IMR-90 (cell line): ENCODE results near the gene NOL12. TPM values are rescaled to one million over a fixed set of nuclear protein-coding genes. Genes with fewer than 3 reads are reported as not detected.
A peak's percentile ranks its signal among the peaks of the same experiment; 100 is the strongest.

Source experiments
- ATAC-seq: fragments of 200-7000 bp; cut with Tn5 transposase; 2 replicates; pipeline ENCODE4 v1.9.1; 2020; ENCODE audit warnings: low read depth, mild to moderate bottlenecking, moderate library complexity
- BruUV-seq: library from RNA; stranded (reverse); fragments of 400-500 nt; replicated peaks from 2 replicates; lab custom pipeline; 2021; lab: Mats Ljungman, UMichigan
- CTCF ChIA-PET: fragments of 300-600 bp; formaldehyde crosslinking; extraction: SDS; loops from one replicate; lab custom pipeline; 2021; ENCODE audit warnings: antibody characterized with exemption; lab: Yijun Ruan, JAX
- POLR2A ChIA-PET: fragments of 300-600 bp; sonication (Branson Sonifier 250); formaldehyde crosslinking; loops from one replicate; lab custom pipeline; 2022; ENCODE audit warnings: antibody characterized with exemption; ENCODE audit not compliant: unreplicated experiment; lab: Charles Lee
- DNase-seq: peaks from one replicate; pipeline ENCODE4 v3.0.0; 2013
- H2AFZ ChIP-seq: replicated peaks from 2 replicates; pipeline ENCODE3; 2013; ENCODE audit warnings: low read length, mild to moderate bottlenecking; ENCODE audit not compliant: poor library complexity
- H2AK5ac ChIP-seq: 2 replicates; pipeline ENCODE4 v1.6.1; 2013; ENCODE audit warnings: low read depth, low read length, inconsistent platforms
- H2AK9ac ChIP-seq: replicated peaks from 2 replicates; pipeline ENCODE3; 2013; ENCODE audit warnings: mild to moderate bottlenecking, low read depth, low read length, moderate library complexity; ENCODE audit not compliant: poor library complexity
- H2BK120ac ChIP-seq: 2 replicates; pipeline ENCODE4 v1.6.1; 2013; ENCODE audit warnings: low read depth, low read length, inconsistent platforms
- H2BK15ac ChIP-seq: 3 replicates; pipeline ENCODE4 v1.6.1; 2013; ENCODE audit warnings: low read depth, low read length, inconsistent platforms
- H2BK20ac ChIP-seq: 2 replicates; pipeline ENCODE4 v1.6.1; 2013; ENCODE audit warnings: low read depth, mild to moderate bottlenecking, inconsistent platforms, low read length, moderate library complexity
- H2BK5ac ChIP-seq: 2 replicates; pipeline ENCODE4 v1.6.1; 2013; ENCODE audit warnings: mild to moderate bottlenecking, low read depth, low read length, inconsistent platforms; ENCODE audit not compliant: poor library complexity, severe bottlenecking
- H3K14ac ChIP-seq: replicated peaks from 2 replicates; pipeline ENCODE4 v1.6.1; 2013; ENCODE audit warnings: low read depth, low read length, inconsistent platforms
- H3K18ac ChIP-seq: 2 replicates; pipeline ENCODE4 v1.6.1; 2013; ENCODE audit warnings: low read depth, low read length, control low read depth
- H3K23ac ChIP-seq: 2 replicates; pipeline ENCODE4 v1.6.1; 2013; ENCODE audit warnings: low read depth, low read length, inconsistent platforms
- H3K27ac ChIP-seq: 2 replicates; pipeline ENCODE4 v1.5.1; 2013; ENCODE audit warnings: mild to moderate bottlenecking, control low read depth, low read length; ENCODE audit not compliant: insufficient read depth
- H3K27me3 ChIP-seq: 2 replicates; pipeline ENCODE4 v1.6.1; 2013; ENCODE audit warnings: low read length; ENCODE audit not compliant: control insufficient read depth, insufficient read depth
- H3K36me3 ChIP-seq: 2 replicates; pipeline ENCODE4 v1.6.1; 2013; ENCODE audit warnings: low read length, mixed read lengths; ENCODE audit not compliant: control insufficient read depth, insufficient read depth
- H3K4ac ChIP-seq: 2 replicates; pipeline ENCODE4 v1.6.1; 2013; ENCODE audit warnings: low read depth, low read length, inconsistent platforms
- H3K4me1 ChIP-seq: 2 replicates; pipeline ENCODE4 v1.6.1; 2013; ENCODE audit warnings: low read length, mixed read lengths; ENCODE audit not compliant: control insufficient read depth, insufficient read depth
- H3K4me2 ChIP-seq: 2 replicates; pipeline ENCODE4 v1.6.1; 2013; ENCODE audit warnings: low read depth, mild to moderate bottlenecking, control low read depth, low read length, moderate library complexity
- H3K4me3 ChIP-seq: 2 replicates; pipeline ENCODE4 v1.5.1; 2013; ENCODE audit warnings: low read depth, mild to moderate bottlenecking, control low read depth, low read length, moderate library complexity; ENCODE audit not compliant: insufficient read depth
- H3K56ac ChIP-seq: 2 replicates; pipeline ENCODE4 v1.6.1; 2013; ENCODE audit warnings: low read length, inconsistent platforms; ENCODE audit not compliant: insufficient read depth; ENCODE audit errors: extremely low read depth
- H3K79me1 ChIP-seq, 2 experiments: 2 replicates each; pipeline ENCODE4 v1.6.1; 2013; ENCODE audit warnings: low read length in 2 of 2, inconsistent platforms in 1 of 2, low read depth in 1 of 2
- H3K9ac ChIP-seq: 2 replicates; pipeline ENCODE4 v1.6.1; 2013; ENCODE audit warnings: low read depth, low read length, control low read depth
- H3K9me1 ChIP-seq: 2 replicates; pipeline ENCODE4 v1.6.1; 2013; ENCODE audit warnings: low read length, inconsistent platforms; ENCODE audit not compliant: insufficient read depth
- H3K9me3 ChIP-seq: 2 replicates; pipeline ENCODE4 v1.6.1; 2013; ENCODE audit warnings: low read length; ENCODE audit not compliant: control insufficient read depth, insufficient read depth
- H4K20me1 ChIP-seq: 2 replicates; pipeline ENCODE4 v1.6.1; 2013; ENCODE audit warnings: low read length, inconsistent platforms; ENCODE audit not compliant: insufficient read depth
- H4K5ac ChIP-seq: 2 replicates; pipeline ENCODE4 v1.6.1; 2013; ENCODE audit warnings: mild to moderate bottlenecking, low read depth, low read length, control low read depth
- H4K8ac ChIP-seq, 2 experiments: 2 replicates each; pipeline ENCODE4 v1.6.1; 2013; ENCODE audit warnings: low read depth in 2 of 2, low read length in 2 of 2, control low read depth in 1 of 2, inconsistent platforms in 1 of 2
- H4K91ac ChIP-seq: 2 replicates; pipeline ENCODE4 v1.6.1; 2013; ENCODE audit warnings: low read depth, low read length, inconsistent platforms; ENCODE audit not compliant: insufficient read depth
- BHLHE40 ChIP-seq: fragments of 150-350 bp; IDR thresholded peaks from 2 replicates; pipeline ENCODE4 v1.6.1; 2016; ENCODE audit warnings: mild to moderate bottlenecking, low read depth, low read length
- CEBPB ChIP-seq: IDR thresholded peaks from 2 replicates; pipeline ENCODE4 v1.6.1; 2012; ENCODE audit warnings: low read depth, low read length, improper control_type of control experiment
- CHD1 ChIP-seq: IDR thresholded peaks from 2 replicates; pipeline ENCODE4 v1.6.1; 2012; ENCODE audit warnings: low read depth, low read length, improper control_type of control experiment
- CTCF ChIP-seq: conservative IDR thresholded peaks from 2 replicates; pipeline ENCODE4 v1.5.1; 2012; ENCODE audit warnings: mild to moderate bottlenecking, low read depth, low read length, improper control_type of control experiment
- ELK1 ChIP-seq: fragments of 150-350 bp; IDR thresholded peaks from 2 replicates; pipeline ENCODE4 v1.6.1; 2016; ENCODE audit warnings: low read depth, mild to moderate bottlenecking, low read length, moderate library complexity, borderline replicate concordance
- FOS ChIP-seq: fragments of 150-350 bp; IDR thresholded peaks from 2 replicates; pipeline ENCODE4 v1.6.1; 2016; ENCODE audit warnings: low read depth, low read length
- MAFK ChIP-seq: IDR thresholded peaks from 2 replicates; pipeline ENCODE4 v1.6.1; 2012; ENCODE audit warnings: low read depth, low read length, improper control_type of control experiment
- MAZ ChIP-seq: IDR thresholded peaks from 2 replicates; pipeline ENCODE4 v1.6.1; 2012; ENCODE audit warnings: low read depth, mild to moderate bottlenecking, low read length, improper control_type of control experiment, moderate library complexity, borderline replicate concordance
- MXI1 ChIP-seq: IDR thresholded peaks from 2 replicates; pipeline ENCODE4 v1.6.1; 2012; ENCODE audit warnings: low read depth, mild to moderate bottlenecking, low read length, moderate library complexity, borderline replicate concordance
- NFE2L2 ChIP-seq: fragments of 150-350 bp; IDR thresholded peaks from 2 replicates; pipeline ENCODE4 v1.6.1; 2016; ENCODE audit warnings: low read depth, mild to moderate bottlenecking, low read length
- POLR2A ChIP-seq: IDR thresholded peaks from 2 replicates; pipeline ENCODE4 v1.6.1; 2012; ENCODE audit warnings: mild to moderate bottlenecking, low read depth, low read length
- RAD21 ChIP-seq: IDR thresholded peaks from 2 replicates; pipeline ENCODE4 v1.6.1; 2012; ENCODE audit warnings: low read length, improper control_type of control experiment
- RCOR1 ChIP-seq: IDR thresholded peaks from 2 replicates; pipeline ENCODE4 v1.6.1; 2012; ENCODE audit warnings: mild to moderate bottlenecking, low read length, improper control_type of control experiment; ENCODE audit not compliant: insufficient replicate concordance
- RFX5 ChIP-seq: IDR thresholded peaks from 2 replicates; pipeline ENCODE4 v1.8.0; 2012; ENCODE audit warnings: low read depth, mild to moderate bottlenecking, low read length, moderate library complexity
- SMC3 ChIP-seq: fragments of 150-350 bp; IDR thresholded peaks from 2 replicates; pipeline ENCODE4 v1.6.1; 2016; ENCODE audit warnings: low read depth, mild to moderate bottlenecking, antibody characterized with exemption, low read length, moderate library complexity
- USF2 ChIP-seq: fragments of 150-350 bp; IDR thresholded peaks from 2 replicates; pipeline ENCODE4 v1.6.1; 2017; ENCODE audit warnings: mild to moderate bottlenecking, antibody characterized with exemption, low read length, low read depth
- WGBS, 2 experiments: methylation state at CpG; one replicate each; pipeline versions ENCODE4 v1.1.5 to v1.1.7; 2013; ENCODE audit warnings: missing lambda C conversion rate in 2 of 2; ENCODE audit not compliant: insufficient read length in 1 of 2; ENCODE audit errors: extremely low coverage in 2 of 2; 5-methylcytosine and 5-hydroxymethylcytosine counted together
- dilution Hi-C: fragments of 300-500 bp; cut with HindIII; formaldehyde crosslinking; loops from one replicate; pipeline ENCODE4 v1.14.3; 2018; ENCODE audit warnings: low sequenced_read_pairs; ENCODE audit not compliant: unreplicated experiment
- in situ Hi-C: fragments of 300-500 bp; cut with MboI; formaldehyde crosslinking; loops from 3 replicates; pipeline ENCODE4 v1.14.3; 2019; ENCODE audit warnings: low sequenced_read_pairs, inconsistent platforms, mixed read lengths
- intact Hi-C: fragments of 100-400 bp; cut with micrococcal nuclease; formaldehyde crosslinking; loops from 2 replicates; pipeline ENCODE4 v1.10.0; 2022
- polyA plus RNA-seq, 3 experiments: library from polyadenylated mRNA; depleted of rRNA; stranded (reverse); fragments of >200 nt; gene quantifications; 2 replicates each; pipeline ENCODE4 v1.2.3, GENCODE V29; 2012; ENCODE audit warnings: low replicate concordance in 1 of 3
- total RNA-seq: library from RNA; depleted of rRNA; stranded (reverse); fragments of >200 nt; gene quantifications from 2 replicates; pipeline ENCODE4 v1.2.3, GENCODE V29; 2012

The NOL12 gene
- total and polyA plus RNA-seq, 2 of the 4 experiments (the other 2 are of a cell fraction): 16.0 to 25.6 TPM

GRCh38 chr22:37679670-37680069 lies 6.5 kb upstream of the NOL12 start:
- Histone ChIP-seq H2BK15ac (no peak overlapping the region), H3K56ac (no peak overlapping the region), H3K4me1 (peaks cover 17% of the 10 kb centered on the region), H3K4me3 (no peak overlapping the region), H4K20me1 (peaks cover 68% of the 10 kb centered on the region), H3K4ac (no peak overlapping the region; the same call in 1 of the 2 replicates), H3K79me1 (peaks cover 8 to 39% of the 10 kb centered on the region in 2 experiments; a peak in 3 of 4 replicates), H3K27ac (peak overlapping the region; percentile 8; the same call in 1 of the 2 replicates), H3K9me1 (no peaks in the 10 kb centered on the region), H3K9ac (no peak overlapping the region), H3K27me3 (no peaks in the 10 kb centered on the region), H3K23ac (peak overlapping the region; percentile 10; the same call in 1 of the 2 replicates), H2AFZ (no peak overlapping the region), H4K91ac (no peak overlapping the region), H3K4me2 (no peak overlapping the region), H4K8ac (peak overlapping the region in 1 of 2 experiments; percentile 44; a peak in 1 of 4 replicates), H3K18ac (no peak overlapping the region), H3K36me3 (peaks cover 28% of the 10 kb centered on the region), H3K14ac (no peak overlapping the region), H2BK5ac (peak overlapping the region; percentile 4), H2BK120ac (no peak overlapping the region), H2BK20ac (no peak overlapping the region), H2AK5ac (peak overlapping the region; percentile 16; the same call in 1 of the 2 replicates), H2AK9ac (peak overlapping the region; percentile 23), H4K5ac (no peak overlapping the region), H3K9me3 (no peaks in the 10 kb centered on the region)
- WGBS, 2 experiments: 91% methylated on average over 6 of the region's 8 CpGs; no CpG with 5 or more reads in 1 of the 2 experiments
- BruUV-seq: no TSS peak
- DNase-seq (no peak), ATAC-seq (no peak)
- dilution Hi-C loops: no loop called here
- POLR2A ChIA-PET: interaction anchor here (1.0 kb wide), 1 partner anchor 36 kb away, joined by 6 read pairs; no protein-coding TSS in a partner anchor
- TF ChIP-seq FOS: no peak
- no peak for TF ChIP-seq USF2
- TF ChIP-seq ELK1: no peak
- no peak for TF ChIP-seq POLR2A
- no peak for TF ChIP-seq RFX5
- no peak for TF ChIP-seq NFE2L2
- no peak for TF ChIP-seq MXI1
- no peak for TF ChIP-seq BHLHE40
- no peak for TF ChIP-seq CEBPB
- no peak for TF ChIP-seq CHD1
- TF ChIP-seq RCOR1: no peak
- no peak for TF ChIP-seq MAFK
- TF ChIP-seq CTCF: no peak
- no peak for TF ChIP-seq SMC3
- TF ChIP-seq MAZ: no peak
- TF ChIP-seq RAD21: no peak
- CTCF ChIA-PET: no interaction called here
- intact Hi-C loops: loop anchor here (5.0 kb wide), 2 partner anchors 113 to 132 kb away; no protein-coding TSS in a partner anchor
- in situ Hi-C loops: loop anchor here (5.0 kb wide), 1 partner anchor 32 kb away; no protein-coding TSS in a partner anchor
